ENCODE results near the gene PCDH19. TPM values are rescaled to one million over a fixed set of nuclear protein-coding genes. Genes with fewer than 3 reads are reported as not detected.

PCDH19 gene
- polyA plus RNA-seq, 1 donor from 2014 or later, result 8.2 TPM

DNA sequence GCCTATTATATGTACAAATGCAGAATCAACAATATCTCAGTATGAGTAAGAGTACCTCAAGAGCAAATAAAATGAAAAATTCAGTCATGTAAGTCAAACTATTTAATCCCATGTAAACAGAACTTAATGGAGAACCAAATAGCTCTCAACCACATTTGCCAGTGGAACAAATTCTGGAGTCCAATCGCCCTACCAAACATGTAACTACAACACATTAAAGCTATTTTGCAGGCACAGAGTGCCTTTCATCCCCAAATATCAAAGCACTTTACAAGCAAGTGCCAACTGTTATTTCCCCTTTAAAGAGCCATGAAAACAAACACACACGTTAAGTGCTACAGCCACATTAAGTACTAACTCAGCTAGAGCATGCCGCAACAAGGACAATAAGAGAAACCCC is 51.3 kb downstream of the PCDH19 start:
- Histone ChIP-seq H3K27me3 (ENCODE audit: insufficient read depth, low read depth, low read length) (no peaks in the 10 kb centered on the region), H3F3A (ENCODE audit: insufficient read depth, low read length, poor library complexity, severe bottlenecking) (no peaks in the 10 kb centered on the region), H3K36me3 (ENCODE audit: insufficient read depth, low read length) (no peaks in the 10 kb centered on the region), H2AFZ (ENCODE audit: low read depth, low read length) (no peak overlapping the region), H3K27ac (ENCODE audit: low read length) (no peak overlapping the region), H3K79me2 (replicated peaks; ENCODE audit: insufficient read depth, low read length) (no peaks in the 10 kb centered on the region), H4K20me1 (ENCODE audit: insufficient read depth) (no peaks in the 10 kb centered on the region), H3K9ac (ENCODE audit: low read length) (no peak overlapping the region), H3K4me3 (ENCODE audit: low read length) (no peak overlapping the region), H3K9me2 (ENCODE audit: insufficient read depth, low read length) (no peaks in the 10 kb centered on the region), H3K4me2 (ENCODE audit: low read length) (no peak overlapping the region), H3K9me3 (ENCODE audit: low read length) (no peaks in the 10 kb centered on the region)
- no peak for TF ChIP-seq EP300 (conservative IDR thresholded peaks at IDR 0.05; ENCODE audit: poor library complexity, severe bottlenecking)
- no peak for TF ChIP-seq EZH2 (IDR thresholded peaks at IDR 0.05; ENCODE audit: borderline replicate concordance, insufficient read depth, low read length, poor library complexity, severe bottlenecking)
- TF ChIP-seq, protein P1, sequence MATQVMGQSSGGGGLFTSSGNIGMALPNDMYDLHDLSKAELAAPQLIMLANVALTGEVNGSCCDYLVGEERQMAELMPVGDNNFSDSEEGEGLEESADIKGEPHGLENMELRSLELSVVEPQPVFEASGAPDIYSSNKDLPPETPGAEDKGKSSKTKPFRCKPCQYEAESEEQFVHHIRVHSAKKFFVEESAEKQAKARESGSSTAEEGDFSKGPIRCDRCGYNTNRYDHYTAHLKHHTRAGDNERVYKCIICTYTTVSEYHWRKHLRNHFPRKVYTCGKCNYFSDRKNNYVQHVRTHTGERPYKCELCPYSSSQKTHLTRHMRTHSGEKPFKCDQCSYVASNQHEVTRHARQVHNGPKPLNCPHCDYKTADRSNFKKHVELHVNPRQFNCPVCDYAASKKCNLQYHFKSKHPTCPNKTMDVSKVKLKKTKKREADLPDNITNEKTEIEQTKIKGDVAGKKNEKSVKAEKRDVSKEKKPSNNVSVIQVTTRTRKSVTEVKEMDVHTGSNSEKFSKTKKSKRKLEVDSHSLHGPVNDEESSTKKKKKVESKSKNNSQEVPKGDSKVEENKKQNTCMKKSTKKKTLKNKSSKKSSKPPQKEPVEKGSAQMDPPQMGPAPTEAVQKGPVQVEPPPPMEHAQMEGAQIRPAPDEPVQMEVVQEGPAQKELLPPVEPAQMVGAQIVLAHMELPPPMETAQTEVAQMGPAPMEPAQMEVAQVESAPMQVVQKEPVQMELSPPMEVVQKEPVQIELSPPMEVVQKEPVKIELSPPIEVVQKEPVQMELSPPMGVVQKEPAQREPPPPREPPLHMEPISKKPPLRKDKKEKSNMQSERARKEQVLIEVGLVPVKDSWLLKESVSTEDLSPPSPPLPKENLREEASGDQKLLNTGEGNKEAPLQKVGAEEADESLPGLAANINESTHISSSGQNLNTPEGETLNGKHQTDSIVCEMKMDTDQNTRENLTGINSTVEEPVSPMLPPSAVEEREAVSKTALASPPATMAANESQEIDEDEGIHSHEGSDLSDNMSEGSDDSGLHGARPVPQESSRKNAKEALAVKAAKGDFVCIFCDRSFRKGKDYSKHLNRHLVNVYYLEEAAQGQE (IDR thresholded peaks at IDR 0.05; ENCODE audit: borderline replicate concordance), result no peak
- no peak for TF ChIP-seq RAD21 (conservative IDR thresholded peaks at IDR 0.05)
- no peak for TF ChIP-seq SMC3 (conservative IDR thresholded peaks at IDR 0.05; ENCODE audit: poor library complexity)
- TF ChIP-seq, protein P2, sequence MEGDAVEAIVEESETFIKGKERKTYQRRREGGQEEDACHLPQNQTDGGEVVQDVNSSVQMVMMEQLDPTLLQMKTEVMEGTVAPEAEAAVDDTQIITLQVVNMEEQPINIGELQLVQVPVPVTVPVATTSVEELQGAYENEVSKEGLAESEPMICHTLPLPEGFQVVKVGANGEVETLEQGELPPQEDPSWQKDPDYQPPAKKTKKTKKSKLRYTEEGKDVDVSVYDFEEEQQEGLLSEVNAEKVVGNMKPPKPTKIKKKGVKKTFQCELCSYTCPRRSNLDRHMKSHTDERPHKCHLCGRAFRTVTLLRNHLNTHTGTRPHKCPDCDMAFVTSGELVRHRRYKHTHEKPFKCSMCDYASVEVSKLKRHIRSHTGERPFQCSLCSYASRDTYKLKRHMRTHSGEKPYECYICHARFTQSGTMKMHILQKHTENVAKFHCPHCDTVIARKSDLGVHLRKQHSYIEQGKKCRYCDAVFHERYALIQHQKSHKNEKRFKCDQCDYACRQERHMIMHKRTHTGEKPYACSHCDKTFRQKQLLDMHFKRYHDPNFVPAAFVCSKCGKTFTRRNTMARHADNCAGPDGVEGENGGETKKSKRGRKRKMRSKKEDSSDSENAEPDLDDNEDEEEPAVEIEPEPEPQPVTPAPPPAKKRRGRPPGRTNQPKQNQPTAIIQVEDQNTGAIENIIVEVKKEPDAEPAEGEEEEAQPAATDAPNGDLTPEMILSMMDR (IDR thresholded peaks at IDR 0.05; ENCODE audit: poor library complexity, severe bottlenecking), result no peak
- TF ChIP-seq TAF1 (IDR thresholded peaks at IDR 0.05; ENCODE audit: low read depth), result no peak
- no peak for TF ChIP-seq POLR2AphosphoS5 (IDR thresholded peaks at IDR 0.05)

DNA sequence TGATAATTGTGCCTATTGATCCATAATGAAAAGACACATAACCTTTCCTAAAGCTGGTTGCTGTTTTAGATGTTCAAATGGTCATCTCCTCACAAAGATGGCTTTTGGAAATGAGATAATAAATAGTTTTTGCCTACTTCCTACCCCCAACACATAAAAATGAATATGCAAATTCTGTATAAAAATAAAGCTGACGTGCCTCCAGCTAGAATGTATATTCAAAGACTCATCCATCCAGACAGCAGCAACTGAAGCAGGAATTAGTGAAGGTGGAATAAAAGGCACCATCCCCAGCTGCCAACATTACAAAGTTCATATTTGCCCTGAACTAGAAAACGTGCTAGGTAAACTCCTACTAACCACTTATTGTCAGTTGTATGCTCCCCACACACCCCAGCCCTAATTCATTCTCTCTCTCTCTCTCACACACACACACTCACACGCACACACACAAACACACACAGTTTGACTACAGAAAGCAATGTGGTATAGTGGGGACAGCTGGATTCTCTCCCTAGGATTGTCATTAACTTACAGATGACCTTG is 53.6 kb downstream of the PCDH19 start:
- H3K9me3 ChIP-seq (ENCODE audit: low read length), result no peaks in the 10 kb centered on the region
- H3K9me2 ChIP-seq (ENCODE audit: insufficient read depth, low read length), result no peaks in the 10 kb centered on the region
- H3K27me3 ChIP-seq (ENCODE audit: insufficient read depth, low read depth, low read length), result no peaks in the 10 kb centered on the region

More for the DNA sequence above, 53.6 kb downstream of the PCDH19 start:
- H3K79me2 ChIP-seq (replicated peaks; ENCODE audit: insufficient read depth, low read length), result no peaks in the 10 kb centered on the region
- no peak overlapping the region for H3K4me3 ChIP-seq (ENCODE audit: low read length)
- H3K36me3 ChIP-seq (ENCODE audit: insufficient read depth, low read length), result no peaks in the 10 kb centered on the region
- no peak overlapping the region for H3K4me2 ChIP-seq (ENCODE audit: low read length)
- no peak for TF ChIP-seq TAF1 (IDR thresholded peaks at IDR 0.05; ENCODE audit: low read depth)
- TF ChIP-seq RAD21 (conservative IDR thresholded peaks at IDR 0.05), result no peak
- TF ChIP-seq, protein P1 (IDR thresholded peaks at IDR 0.05; ENCODE audit: borderline replicate concordance), result no peak
- no peak for TF ChIP-seq MXI1 (conservative IDR thresholded peaks at IDR 0.05; ENCODE audit: poor library complexity, severe bottlenecking)
- no peak for TF ChIP-seq EZH2 (IDR thresholded peaks at IDR 0.05; ENCODE audit: borderline replicate concordance, insufficient read depth, low read length, poor library complexity, severe bottlenecking)
- TF ChIP-seq POLR2AphosphoS5 (IDR thresholded peaks at IDR 0.05), result no peak
- TF ChIP-seq EP300 (conservative IDR thresholded peaks at IDR 0.05; ENCODE audit: poor library complexity, severe bottlenecking), result no peak
- TF ChIP-seq SMC3 (conservative IDR thresholded peaks at IDR 0.05; ENCODE audit: poor library complexity), result no peak
- H2AFZ ChIP-seq (ENCODE audit: low read depth, low read length), result no peak overlapping the region
- no peaks in the 10 kb centered on the region for H3F3A ChIP-seq (ENCODE audit: insufficient read depth, low read length, poor library complexity, severe bottlenecking)
- no peak overlapping the region for H3K9ac ChIP-seq (ENCODE audit: low read length)
- no peaks in the 10 kb centered on the region for H4K20me1 ChIP-seq (ENCODE audit: insufficient read depth)
- H3K27ac ChIP-seq (ENCODE audit: low read length), result no peak overlapping the region

Measured in neural cell (in vitro differentiated cells).